Stimulated activated CD4-positive, alpha-beta T cell treated with anti-CD3 and anti-CD28 coated beads, Interleukin-12 subunit alpha, Interleukin-12 subunit beta, amount 100 ng/mL, for 24 hours (primary cell): ENCODE results near the gene ATP13A2.

Experiments used
- DNase-seq, 2 experiments: peaks; one replicate each; pipeline ENCODE4 v3.0.0-alpha.2; 2020; ENCODE audit warnings: low read depth in 2 of 2

ATP13A2 gene

DNA sequence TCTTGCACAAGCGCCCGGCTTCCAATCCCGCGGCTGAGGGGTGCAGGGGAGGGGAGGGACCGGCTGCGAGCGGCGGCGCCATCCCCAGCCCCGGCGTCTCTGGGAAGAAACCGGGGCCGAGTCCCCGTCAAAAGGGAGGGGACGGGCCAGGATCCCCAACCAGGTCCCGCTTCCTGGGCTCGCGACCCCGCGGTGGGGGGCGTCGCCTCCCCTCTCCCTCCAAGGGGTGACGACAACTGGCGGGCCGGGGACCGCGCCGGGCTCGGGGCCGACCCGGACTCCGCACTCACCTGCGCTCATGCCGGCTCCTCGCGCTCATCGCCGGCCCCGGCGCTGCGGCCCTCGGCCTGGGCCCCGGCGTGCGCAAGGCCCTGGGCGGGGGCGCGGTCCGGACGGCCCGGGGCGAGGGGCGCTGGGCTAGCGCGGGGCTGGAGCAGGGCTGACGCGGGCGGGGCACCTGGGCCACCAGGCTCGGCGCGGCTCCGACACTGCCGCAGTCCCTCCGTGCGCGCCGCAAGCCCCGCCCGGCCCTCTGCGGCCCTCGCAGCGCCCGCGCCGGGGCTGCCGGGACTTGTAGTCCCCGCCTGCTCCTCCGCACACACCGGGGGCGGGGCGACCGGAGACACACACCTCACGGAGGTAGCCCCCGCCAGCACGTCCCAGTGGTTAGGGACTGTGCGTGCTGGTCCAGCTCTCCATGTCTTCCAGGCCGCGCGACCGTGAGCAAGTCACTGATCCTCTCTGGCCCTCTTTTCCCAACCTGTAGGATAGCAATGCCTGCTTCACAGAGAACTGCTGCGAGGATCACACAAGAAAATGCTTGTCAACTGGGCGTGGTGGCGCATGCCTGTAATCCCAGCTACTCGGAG, at the start of gene ATP13A2:
TSS of gene ATP13A2 (minus strand) at position 490 of the 869 bp plus-strand sequence. CDS start at position 300, 190 bp downstream.
- DNase-seq = peak; percentile 66 to 74

- no peak for DNase-seq
These were observed 49.8 kb upstream of the ATP13A2 start for GRCh38 chr1:17061486-17061885.

GRCh38 chr1:17060306-17060749, 48.6 kb upstream of the ATP13A2 start:
- DNase-seq = no peak

- DNase-seq = peak in 1 of 2 experiments; percentile 16
These were observed 47.9 kb upstream of the ATP13A2 start for GRCh38 chr1:17059391-17060305.

- DNase-seq = no peak
These were observed 44.8 kb upstream of the ATP13A2 start for GRCh38 chr1:17056551-17056950.

DNA sequence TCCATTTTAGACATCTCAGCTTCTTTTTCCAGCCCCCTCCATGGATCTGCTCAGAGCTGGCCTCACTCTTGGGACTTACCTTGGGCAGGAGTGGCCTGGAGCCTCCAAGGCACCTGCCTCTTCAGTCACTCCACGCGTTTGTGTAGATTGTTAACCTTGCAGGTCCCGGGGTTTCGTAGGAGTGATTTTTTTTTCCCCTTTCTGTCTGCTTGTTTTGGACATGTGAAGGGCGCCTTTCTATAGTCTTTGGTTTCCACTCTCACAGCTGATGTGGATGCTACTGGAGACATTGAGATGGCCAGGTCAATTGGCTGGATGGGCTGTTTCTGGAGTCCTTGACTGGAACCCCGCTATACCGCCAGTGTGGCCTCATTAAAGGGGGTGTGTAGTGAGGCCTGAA, 44.1 kb upstream of the ATP13A2 start:
- no peak for DNase-seq

- DNase-seq = peak; percentile 98 to 100
These were observed 42.1 kb upstream of the ATP13A2 start, which contains the start of gene SDHB for GRCh38 chr1:17053685-17054410. TSS of gene SDHB (minus strand) at chr1:17054032. CDS start at chr1:17054019, 13 bp downstream.

DNA sequence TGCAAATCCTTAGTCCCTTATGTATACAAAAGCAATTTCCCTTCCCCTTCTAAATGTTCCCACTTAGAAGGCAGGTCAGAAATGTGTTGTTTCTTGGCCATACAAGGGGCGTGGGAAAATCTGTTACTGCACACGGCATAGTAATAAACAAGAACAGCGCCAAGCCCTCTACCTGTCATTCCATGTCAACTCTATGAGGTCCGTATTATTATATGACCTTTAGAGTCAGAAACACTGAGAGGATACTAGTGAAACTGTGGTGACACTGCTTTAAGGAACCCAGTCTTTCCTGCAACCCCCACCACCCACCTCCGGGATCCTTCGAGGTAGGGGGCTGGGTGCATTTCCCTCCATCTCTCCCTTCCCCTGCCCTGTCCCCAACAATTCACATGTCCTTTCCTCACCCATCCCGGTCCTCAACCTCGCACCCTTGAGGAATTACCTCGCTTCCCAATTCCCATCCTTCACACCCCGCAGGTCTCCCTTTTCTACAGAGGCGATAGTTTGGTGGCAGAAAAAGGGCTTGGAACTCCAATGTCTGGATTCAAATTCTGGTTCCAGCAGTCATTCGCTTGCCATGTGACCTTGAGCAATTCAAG, 41.5 kb upstream of the ATP13A2 start:
- DNase-seq = no peak

DNA sequence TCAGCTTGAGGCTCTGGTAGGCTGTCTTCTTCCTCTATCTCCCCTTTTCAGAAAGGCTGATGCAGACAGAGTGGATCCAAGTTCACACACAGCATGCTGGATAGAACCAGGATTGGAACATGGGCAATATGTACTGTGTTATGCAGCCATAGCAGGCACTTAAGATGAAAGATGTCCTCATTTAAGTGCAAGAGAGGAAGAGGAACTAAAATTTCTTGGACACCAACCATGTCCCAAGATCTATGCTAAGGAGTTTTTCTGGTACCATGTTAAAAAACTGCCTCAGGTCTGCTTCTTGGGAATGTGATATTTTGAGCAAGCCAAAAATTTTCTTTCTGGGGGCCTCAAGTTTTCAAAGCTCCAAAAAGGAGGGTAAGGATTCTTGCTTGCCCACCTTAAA, 40.9 kb upstream of the ATP13A2 start:
- no peak for DNase-seq

GRCh38 chr1:17052038-17052437, 40.3 kb upstream of the ATP13A2 start:
- DNase-seq = no peak

- no peak for DNase-seq
These were observed 36.2 kb upstream of the ATP13A2 start for GRCh38 chr1:17047924-17048323.

DNA sequence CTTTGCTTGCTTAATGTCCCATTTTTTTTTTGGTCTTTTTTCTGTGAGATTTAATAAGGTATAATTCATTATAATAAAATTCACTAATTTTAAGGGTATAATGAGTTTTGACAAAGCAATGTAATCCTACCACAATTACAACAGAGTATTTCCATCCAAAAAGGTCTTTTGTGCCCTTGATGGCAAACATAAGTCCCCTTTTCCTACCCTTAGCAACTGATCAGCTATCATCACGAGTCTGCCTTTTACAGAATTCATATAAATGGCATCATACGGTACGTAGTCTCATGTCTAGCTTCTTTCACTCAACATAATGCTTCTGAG, 34.6 kb upstream of the ATP13A2 start:
- DNase-seq = no peak

- no peak for DNase-seq
These were observed 34.1 kb upstream of the ATP13A2 start for GRCh38 chr1:17045634-17046333.

DNA sequence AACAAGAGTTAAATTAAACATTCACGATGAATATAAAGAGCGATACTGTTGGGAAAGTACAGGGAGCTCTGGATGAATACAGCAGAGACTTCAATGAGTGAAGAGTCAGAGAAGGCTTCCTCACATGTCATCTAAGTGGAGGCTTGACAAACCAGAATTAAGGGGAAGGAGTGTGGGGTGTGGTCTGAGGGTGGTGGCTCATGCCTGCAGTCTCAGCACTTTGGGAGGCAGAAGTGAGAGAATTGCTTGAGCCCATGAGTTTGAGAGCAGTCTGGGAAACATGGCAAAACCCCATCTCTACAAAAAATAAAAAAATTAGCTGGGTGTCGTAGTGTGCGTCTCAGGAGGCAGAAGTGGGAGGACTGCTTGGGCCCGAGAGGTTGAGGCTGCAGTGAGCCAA, 33.4 kb upstream of the ATP13A2 start:
- no peak for DNase-seq

- no peak for DNase-seq
These were observed 31.9 kb upstream of the ATP13A2 start for GRCh38 chr1:17043676-17044075.

DNA sequence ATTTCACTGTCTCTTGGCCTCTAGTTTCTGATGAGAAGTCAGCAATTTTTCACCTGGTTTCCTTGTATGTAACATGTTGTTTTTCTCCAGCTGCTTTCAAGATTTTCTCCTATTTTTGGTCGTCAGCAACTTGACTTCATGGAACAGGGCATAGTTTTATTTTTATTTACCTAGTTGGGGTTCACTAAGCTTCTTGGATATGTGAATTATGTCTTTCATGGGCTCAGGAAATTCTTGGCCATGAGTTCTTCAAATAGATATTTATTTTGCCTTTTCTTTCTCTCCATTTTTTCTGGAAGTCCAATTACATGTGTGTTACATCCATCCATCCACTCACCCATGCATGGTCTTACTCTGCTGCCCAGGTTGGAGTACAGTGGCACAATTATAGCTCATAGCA, 28.4 kb upstream of the ATP13A2 start:
- no peak for DNase-seq

DNA sequence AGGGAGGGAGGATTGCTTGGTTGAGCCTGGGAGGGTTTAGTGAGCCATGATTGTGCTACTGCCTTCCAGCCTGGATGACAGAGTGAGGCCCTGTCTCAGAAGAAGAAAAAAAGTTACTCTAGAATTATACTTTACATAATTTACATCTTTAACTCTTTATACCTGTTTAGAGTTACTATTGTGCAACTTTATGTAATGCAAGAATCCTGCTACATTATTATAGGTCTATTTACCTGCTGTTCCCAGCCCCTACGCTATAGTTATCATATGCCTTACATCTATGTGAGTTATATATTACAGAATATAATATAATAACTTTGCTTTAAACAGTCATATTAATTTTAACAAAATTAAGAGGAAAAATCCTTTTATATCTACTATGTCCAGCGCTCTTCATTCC, 27.8 kb upstream of the ATP13A2 start:
- DNase-seq = no peak

- no peak for DNase-seq
These were observed 21.8 kb upstream of the ATP13A2 start for GRCh38 chr1:17033481-17033880.

DNA sequence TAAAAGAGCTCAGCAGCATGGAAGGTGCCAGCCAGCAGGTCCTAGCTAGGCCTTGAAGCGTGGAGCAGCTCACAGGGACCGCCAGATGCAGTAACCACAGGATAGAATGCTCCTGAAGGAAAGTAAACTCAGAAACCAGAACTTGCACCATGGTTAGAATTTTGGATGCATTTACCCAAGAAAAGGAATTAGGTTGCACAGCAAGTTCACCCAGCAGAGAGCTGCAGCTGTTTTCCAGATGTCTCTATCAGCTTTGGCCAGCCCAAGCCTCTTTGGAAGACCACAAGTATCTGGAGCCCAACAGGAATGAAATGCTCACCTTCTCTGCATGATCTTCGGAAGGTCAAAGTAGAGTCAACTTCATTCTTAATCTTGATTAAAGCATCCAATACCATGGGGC, 21.0 kb upstream of the ATP13A2 start:
- no peak for DNase-seq

GRCh38 chr1:17031436-17031835, 19.7 kb upstream of the ATP13A2 start:
- no peak for DNase-seq

DNA sequence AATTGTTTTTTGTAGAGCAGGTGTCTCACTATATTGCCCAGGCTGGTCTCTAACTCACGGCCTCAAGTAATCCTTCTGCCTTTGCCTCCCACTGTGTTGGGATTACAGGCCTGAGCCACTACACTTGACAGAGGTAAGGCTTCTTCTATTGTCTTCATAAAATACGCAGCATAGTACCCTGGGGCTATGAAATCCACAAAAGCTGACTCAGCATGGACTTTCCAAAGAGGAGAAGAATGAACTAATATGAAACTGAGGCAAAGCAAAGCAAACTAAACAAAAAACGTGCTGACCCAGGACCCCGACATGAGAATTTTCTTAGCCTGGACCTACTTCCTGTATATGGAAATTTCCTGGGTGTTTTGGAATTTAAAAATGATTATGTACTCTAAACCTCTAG, 18.5 kb upstream of the ATP13A2 start:
- DNase-seq = no peak
